Subcutaneous adipose tissue (tissue), 4 donors: ENCODE results near the gene ATP6AP2. TPM values are rescaled to one million over a fixed set of nuclear protein-coding genes. Genes with fewer than 3 reads are reported as not detected.

ENCODE experiments used
- total RNA-seq, 4 donors: library from RNA; depleted of rRNA; stranded (reverse); fragments of >200 nt; gene quantifications; one replicate each; pipeline ENCODE4 v1.1.0, GENCODE V29; 2016
- TF ChIP-seq, protein P1 (sequence below): fragments of 450-650 bp; IDR thresholded peaks from one replicate; pipeline ENCODE4 v1.5.1; 2016; ENCODE audit warnings: low read depth, mild to moderate bottlenecking, control low read depth, antibody characterized with exemption, moderate library complexity

Gene ATP6AP2
- total RNA-seq, 4 donors from 2014 or later = 65.6 to 235 (median 156) TPM

DNA sequence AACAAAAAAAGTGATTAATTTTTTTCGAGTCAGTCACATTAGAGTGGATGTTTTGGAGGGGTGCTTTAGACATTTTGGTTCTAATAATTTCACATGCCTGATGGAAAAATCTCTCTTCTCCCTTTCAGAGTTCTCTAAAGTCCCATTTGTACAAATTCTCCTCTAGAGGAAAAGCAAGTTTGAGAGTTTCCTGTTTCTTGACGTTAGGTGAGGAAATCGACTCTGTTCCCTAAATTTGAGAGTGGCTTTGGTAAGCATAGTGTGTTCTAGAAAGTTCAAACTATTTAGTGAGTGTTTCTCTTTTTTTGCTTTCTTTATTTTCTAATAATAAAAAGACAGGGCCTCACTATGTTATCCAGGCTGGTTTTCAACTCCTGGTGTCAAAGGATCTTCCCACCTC lies 1.6 kb upstream of the ATP6AP2 start:
- TF ChIP-seq, protein P1, sequence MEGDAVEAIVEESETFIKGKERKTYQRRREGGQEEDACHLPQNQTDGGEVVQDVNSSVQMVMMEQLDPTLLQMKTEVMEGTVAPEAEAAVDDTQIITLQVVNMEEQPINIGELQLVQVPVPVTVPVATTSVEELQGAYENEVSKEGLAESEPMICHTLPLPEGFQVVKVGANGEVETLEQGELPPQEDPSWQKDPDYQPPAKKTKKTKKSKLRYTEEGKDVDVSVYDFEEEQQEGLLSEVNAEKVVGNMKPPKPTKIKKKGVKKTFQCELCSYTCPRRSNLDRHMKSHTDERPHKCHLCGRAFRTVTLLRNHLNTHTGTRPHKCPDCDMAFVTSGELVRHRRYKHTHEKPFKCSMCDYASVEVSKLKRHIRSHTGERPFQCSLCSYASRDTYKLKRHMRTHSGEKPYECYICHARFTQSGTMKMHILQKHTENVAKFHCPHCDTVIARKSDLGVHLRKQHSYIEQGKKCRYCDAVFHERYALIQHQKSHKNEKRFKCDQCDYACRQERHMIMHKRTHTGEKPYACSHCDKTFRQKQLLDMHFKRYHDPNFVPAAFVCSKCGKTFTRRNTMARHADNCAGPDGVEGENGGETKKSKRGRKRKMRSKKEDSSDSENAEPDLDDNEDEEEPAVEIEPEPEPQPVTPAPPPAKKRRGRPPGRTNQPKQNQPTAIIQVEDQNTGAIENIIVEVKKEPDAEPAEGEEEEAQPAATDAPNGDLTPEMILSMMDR = no peak

DNA sequence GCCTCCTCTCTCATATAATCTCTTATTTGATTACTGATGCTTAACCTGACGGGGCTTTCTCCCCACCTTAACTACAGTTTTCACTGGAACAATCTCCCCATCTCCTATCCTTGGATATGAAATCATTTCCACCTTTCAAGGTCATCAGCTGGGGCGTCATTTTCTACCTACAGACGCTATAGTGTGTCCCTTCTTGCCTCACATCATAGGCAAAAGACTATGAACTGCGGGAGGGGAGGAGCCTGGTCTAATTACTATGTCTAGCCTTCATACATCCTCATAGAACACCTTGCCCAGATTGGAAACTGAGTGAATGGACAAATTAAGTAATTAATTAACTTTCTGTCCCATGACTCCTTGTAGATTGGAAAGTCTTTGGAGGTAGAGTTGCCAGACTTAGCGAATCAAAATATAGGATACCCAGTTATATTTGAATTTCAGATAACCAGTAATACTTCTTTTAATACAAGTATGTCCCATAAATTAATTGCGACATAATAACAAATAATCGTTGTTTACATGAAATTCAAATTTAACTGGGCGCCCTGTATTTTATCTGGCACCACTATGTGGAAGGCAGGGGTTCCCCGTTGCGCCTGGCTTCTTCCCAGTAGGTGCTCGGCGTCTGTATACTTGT lies 752 bp upstream of the ATP6AP2 start:
- TF ChIP-seq, protein P1 = no peak

DNA sequence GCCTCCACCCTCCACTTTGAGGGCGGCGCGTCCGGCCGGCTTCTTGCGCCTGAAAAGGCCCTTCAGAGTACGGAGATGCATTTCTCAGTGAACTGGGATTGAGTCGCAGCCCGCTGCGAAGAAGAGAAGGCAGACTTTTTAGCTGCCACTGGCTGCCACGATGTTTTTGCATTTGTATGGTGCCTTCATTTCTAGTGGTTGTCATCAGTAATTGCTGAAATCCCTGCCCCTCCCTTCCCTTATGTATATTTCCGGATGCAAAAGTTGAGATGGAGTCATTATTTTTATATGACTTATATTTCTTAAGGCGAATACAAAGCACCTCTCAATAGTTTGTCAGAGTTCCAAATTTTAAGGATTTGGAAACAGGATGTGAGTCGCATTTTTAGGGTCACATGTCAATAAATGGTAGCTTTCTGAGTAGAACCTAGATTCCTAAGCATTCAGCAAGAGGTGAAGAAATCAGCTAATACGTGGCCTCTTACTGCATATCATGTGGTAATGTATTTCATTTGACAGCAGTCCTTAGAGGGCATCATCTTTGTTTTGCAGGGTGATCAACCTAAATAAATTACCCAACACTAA lies 658 bp downstream of the ATP6AP2 start:
- TF ChIP-seq, protein P1 = no peak

DNA sequence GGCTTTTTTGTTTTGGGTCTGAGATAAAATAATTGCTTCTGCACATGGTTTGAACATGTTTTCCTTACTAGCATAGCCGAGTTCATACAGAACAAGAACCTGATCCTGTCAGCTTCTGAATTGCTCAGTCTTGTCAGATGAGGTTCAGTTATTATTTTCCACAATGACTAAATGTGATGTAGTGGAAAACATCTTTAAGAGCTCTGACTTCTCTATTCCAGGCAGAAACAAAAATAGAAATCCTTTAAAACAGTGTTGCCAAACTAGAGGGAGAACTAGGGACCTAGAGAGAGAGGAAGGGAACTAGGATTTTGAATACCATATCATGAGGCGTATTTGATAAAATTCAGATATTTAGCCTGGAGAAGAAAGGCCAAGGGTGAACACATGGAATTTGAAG lies 2.0 kb downstream of the ATP6AP2 start:
- TF ChIP-seq, protein P1 = no peak

DNA sequence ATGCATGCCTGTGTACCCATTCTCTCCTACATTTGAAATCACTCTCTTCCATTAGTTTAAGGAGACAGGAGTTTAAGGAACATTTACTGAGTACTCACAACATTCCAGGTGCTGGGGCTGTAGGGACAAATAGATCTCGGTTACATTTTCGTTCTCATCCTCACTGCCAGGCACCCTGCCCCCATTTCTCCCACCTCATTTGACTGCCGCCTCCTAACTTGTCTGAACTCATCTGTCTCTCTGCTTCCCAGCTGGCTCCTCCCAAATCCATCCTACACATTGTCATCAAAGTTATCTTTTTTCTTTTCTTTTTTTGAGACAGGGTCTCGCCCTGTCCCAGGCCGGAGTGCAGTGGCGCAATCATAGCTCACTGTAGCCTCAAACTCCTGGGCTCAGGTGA lies 22.7 kb downstream of the ATP6AP2 start:
- TF ChIP-seq, protein P1 = no peak

DNA sequence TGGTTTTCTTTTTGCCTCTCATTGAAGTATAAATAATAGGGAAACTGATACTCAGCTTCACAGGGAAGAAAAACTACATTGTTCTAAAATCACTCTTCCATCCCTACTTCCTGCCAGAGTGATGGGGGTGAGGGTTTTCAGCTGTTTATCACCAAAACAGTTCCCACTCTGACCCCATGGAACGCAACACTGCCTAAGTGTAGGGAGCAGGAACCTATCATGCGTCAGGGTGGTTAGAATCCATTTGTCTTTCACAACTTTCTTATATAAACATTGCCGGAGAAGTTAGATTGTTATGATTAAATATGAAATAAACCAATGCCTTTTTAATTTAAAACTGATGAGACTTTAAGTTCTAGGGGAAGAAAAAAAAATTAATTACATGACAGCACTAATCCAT lies 26.6 kb downstream of the ATP6AP2 start:
- TF ChIP-seq, protein P1 = no peak

DNA sequence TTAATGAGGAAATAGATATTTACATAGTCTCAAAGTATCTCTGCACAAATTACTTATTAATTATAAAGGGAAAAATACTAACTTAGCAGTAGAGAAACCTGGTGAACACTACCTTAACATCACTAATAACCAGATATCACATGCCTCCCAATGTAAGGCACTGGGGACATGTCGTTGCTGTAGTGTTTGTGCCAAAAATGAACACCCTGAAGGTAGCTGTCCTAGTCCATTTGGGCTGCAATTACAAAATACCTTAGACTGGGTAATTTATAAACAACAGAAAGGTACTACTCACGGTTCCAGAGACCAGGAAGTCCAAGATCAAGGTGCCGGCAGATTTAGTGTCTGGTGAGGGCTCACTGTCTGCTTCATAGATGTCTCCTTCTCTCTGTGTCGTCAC lies 31.7 kb downstream of the ATP6AP2 start:
- TF ChIP-seq, protein P1 = no peak
